ENCODE data around the gene TREM1. TPM values are rescaled to one million over a fixed set of nuclear protein-coding genes. Genes with fewer than 3 reads are reported as not detected.
"Not testable (repeated sequence)": the region's sequence is repeated elsewhere in the genome, so short reads cannot be mapped to it uniquely, and the experiment has no call there.

TREM1 gene
- total RNA-seq, 4 donors from 2014 or later, result 1.1 to 3.3 (median 2.1) TPM

GRCh38 chr6:41298785-41299502 lies 12.5 kb upstream of the TREM1 start:
- Histone ChIP-seq H3K4me1 (no peaks in the 10 kb centered on the region), H3K9me3 (peaks cover 0 to 15% (median 2%) of the 10 kb centered on the region in 4 donors), H3K4me3 (no peak overlapping the region), H3K36me3 (no peaks in the 10 kb centered on the region), H3K27ac (no peak overlapping the region), H3K27me3 (no peaks in the 10 kb centered on the region)
- WGBS, 2 donors, result 56 to 64% methylated on average over 3 of the region's 3 CpGs
- no peak for DNase-seq (ENCODE audit: low spot score in 2 of 2)
- TF ChIP-seq POLR2A (IDR thresholded peaks at IDR 0.05) (no peak), EP300 (IDR thresholded peaks at IDR 0.05) (no peak), CTCF (IDR thresholded peaks at IDR 0.05) (no peak)

- not testable (repeated sequence) for DNase-seq (ENCODE audit: low spot score in 2 of 2); H3K4me1 ChIP-seq; H3K27me3 ChIP-seq; H3K36me3 ChIP-seq; H3K4me3 ChIP-seq; H3K27ac ChIP-seq
- 87 to 93% methylated on average over 5 of the region's 5 CpGs for WGBS, 2 donors
- peaks cover 0 to 14% (median 2%) of the 10 kb centered on the region in 4 donors for H3K9me3 ChIP-seq
Measured at GRCh38 chr6:41297248-41297647, 10.8 kb upstream of the TREM1 start.

- TF ChIP-seq CTCF (IDR thresholded peaks at IDR 0.05), result no peak
- no peak for TF ChIP-seq POLR2A (IDR thresholded peaks at IDR 0.05)
- no peak for TF ChIP-seq EP300 (IDR thresholded peaks at IDR 0.05)
- Histone ChIP-seq H3K27ac (no peak overlapping the region), H3K9me3 (peaks cover 0 to 7% (median 0%) of the 10 kb centered on the region in 4 donors), H3K27me3 (no peaks in the 10 kb centered on the region), H3K4me1 (no peaks in the 10 kb centered on the region), H3K36me3 (no peaks in the 10 kb centered on the region), H3K4me3 (no peak overlapping the region)
- DNase-seq (ENCODE audit: low spot score in 2 of 2), result no peak
- WGBS, 2 donors, result 77 to 79% methylated on average over 3 of the region's 3 CpGs
Measured at GRCh38 chr6:41294214-41294872, 7.9 kb upstream of the TREM1 start.

GRCh38 chr6:41291717-41292116 lies 5.2 kb upstream of the TREM1 start:
- H3K27me3 ChIP-seq, result no peaks in the 10 kb centered on the region
- TF ChIP-seq POLR2A (IDR thresholded peaks at IDR 0.05), result no peak
- TF ChIP-seq CTCF (IDR thresholded peaks at IDR 0.05), result no peak
- TF ChIP-seq EP300 (IDR thresholded peaks at IDR 0.05), result no peak
- WGBS, 2 donors, result 63 to 64% methylated on average over 1 of the region's 1 CpG
- H3K4me1 ChIP-seq, result peaks cover 0 to 13% (median 0%) of the 10 kb centered on the region in 4 donors
- no peak overlapping the region for H3K27ac ChIP-seq
- no peak for DNase-seq (ENCODE audit: low spot score in 2 of 2)
- peaks cover 0 to 1% (median 0%) of the 10 kb centered on the region in 4 donors for H3K9me3 ChIP-seq
- no peaks in the 10 kb centered on the region for H3K36me3 ChIP-seq
- no peak overlapping the region for H3K4me3 ChIP-seq

GRCh38 chr6:41289815-41290214 lies 3.3 kb upstream of the TREM1 start:
- DNase-seq (ENCODE audit: low spot score in 2 of 2), result no peak
- no peaks in the 10 kb centered on the region for H3K9me3 ChIP-seq
- H3K4me3 ChIP-seq, result no peak overlapping the region
- TF ChIP-seq CTCF (IDR thresholded peaks at IDR 0.05), result no peak
- WGBS, 2 donors, result 73 to 75% methylated on average over 4 of the region's 4 CpGs
- H3K27me3 ChIP-seq, result no peaks in the 10 kb centered on the region
- H3K4me1 ChIP-seq, result peaks cover 0 to 13% (median 0%) of the 10 kb centered on the region in 4 donors
- no peaks in the 10 kb centered on the region for H3K36me3 ChIP-seq
- no peak overlapping the region for H3K27ac ChIP-seq
